Measurements from ENCODE around the gene CLIP4.

CLIP4 gene

GRCh38 chr2:29071032-29071975 lies 43.9 kb upstream of the CLIP4 start:
- Histone ChIP-seq H3K4me3 (ENCODE audit: low read depth, low read length) (no peak overlapping the region), H3K9me3 (ENCODE audit: severe bottlenecking) (peaks cover 32% of the 10 kb centered on the region), H3K27ac (no peak overlapping the region), H3K36me3 (no peaks in the 10 kb centered on the region), H3K27me3 (ENCODE audit: insufficient read depth, low read depth, severe bottlenecking) (no peaks in the 10 kb centered on the region)
- TF ChIP-seq, protein P1, sequence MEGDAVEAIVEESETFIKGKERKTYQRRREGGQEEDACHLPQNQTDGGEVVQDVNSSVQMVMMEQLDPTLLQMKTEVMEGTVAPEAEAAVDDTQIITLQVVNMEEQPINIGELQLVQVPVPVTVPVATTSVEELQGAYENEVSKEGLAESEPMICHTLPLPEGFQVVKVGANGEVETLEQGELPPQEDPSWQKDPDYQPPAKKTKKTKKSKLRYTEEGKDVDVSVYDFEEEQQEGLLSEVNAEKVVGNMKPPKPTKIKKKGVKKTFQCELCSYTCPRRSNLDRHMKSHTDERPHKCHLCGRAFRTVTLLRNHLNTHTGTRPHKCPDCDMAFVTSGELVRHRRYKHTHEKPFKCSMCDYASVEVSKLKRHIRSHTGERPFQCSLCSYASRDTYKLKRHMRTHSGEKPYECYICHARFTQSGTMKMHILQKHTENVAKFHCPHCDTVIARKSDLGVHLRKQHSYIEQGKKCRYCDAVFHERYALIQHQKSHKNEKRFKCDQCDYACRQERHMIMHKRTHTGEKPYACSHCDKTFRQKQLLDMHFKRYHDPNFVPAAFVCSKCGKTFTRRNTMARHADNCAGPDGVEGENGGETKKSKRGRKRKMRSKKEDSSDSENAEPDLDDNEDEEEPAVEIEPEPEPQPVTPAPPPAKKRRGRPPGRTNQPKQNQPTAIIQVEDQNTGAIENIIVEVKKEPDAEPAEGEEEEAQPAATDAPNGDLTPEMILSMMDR (IDR thresholded peaks at IDR 0.05; ENCODE audit: low read depth, low read length) = no peak
- DNase-seq = no peak

- H3K36me3 ChIP-seq = no peaks in the 10 kb centered on the region
- H3K4me3 ChIP-seq (ENCODE audit: low read depth, low read length) = no peak overlapping the region
- DNase-seq = no peak
- peaks cover 32% of the 10 kb centered on the region for H3K9me3 ChIP-seq (ENCODE audit: severe bottlenecking)
- TF ChIP-seq, protein P1 (IDR thresholded peaks at IDR 0.05; ENCODE audit: low read depth, low read length) = no peak
- no peaks in the 10 kb centered on the region for H3K27me3 ChIP-seq (ENCODE audit: insufficient read depth, low read depth, severe bottlenecking)
- no peak overlapping the region for H3K27ac ChIP-seq
Observed at GRCh38 chr2:29072251-29072650, 43.0 kb upstream of the CLIP4 start.

DNA sequence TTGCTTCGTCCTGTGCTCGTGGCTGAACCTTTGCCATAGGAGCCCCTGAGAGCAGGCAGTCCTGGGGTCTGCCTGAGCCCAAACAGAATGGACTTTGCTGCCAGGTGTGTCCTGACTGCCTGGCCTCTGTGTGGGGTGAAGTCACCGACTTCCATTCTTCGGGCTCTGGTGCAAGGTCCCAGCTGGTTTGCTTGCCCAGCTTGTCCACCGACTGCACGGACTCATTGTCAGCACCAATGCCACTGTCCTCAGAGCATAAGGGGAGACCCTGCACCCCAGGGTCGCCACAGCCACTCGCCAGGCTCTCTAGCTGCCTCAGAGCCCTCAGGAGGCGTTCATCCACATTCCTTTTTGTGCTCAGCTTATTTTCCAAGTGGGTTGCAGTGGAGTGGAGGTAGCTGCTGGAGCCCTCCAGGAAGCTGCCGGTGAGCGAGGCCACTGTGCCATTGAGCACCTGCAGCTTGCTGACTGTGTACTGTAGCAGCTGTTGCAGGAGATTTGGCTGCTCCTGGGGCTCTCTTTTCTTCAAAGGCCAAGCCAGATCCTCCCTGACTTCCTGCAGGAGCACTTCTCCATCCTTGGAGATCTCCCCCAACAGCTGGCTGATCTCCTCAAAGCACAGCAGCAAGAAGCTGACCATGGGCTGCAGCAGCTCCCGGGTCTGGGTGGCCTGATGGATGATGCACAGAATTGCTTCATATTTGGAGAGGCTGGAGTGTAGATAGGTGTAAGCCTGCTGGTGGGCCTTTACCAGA lies 42.1 kb upstream of the CLIP4 start:
- Histone ChIP-seq H3K4me3 (ENCODE audit: low read depth, low read length) (no peak overlapping the region), H3K9me3 (ENCODE audit: severe bottlenecking) (peaks cover 40% of the 10 kb centered on the region), H3K27ac (peak overlapping the region; percentile 5), H3K36me3 (no peaks in the 10 kb centered on the region), H3K27me3 (ENCODE audit: insufficient read depth, low read depth, severe bottlenecking) (no peaks in the 10 kb centered on the region)
- TF ChIP-seq, protein P1 (IDR thresholded peaks at IDR 0.05; ENCODE audit: low read depth, low read length) = no peak
- DNase-seq = no peak

DNA sequence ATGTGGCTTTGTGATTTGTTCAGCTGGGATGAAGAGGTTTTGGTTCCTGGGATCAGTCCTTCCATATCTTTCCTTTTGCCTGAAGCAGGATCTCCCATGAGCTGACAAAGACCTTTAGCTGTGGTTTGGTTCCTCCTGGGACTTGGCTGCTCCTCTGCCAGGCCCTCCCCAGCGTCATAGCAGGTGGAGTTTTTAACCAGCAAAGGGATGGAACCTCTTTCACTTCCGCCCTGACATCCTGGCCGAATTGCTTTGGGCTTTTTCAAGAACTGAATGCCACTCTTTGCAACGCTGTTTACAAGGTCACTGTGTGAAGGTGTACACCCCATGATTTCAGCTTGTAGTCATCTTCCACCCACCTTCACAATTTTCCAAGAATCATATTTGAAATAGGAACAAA lies 41.3 kb upstream of the CLIP4 start:
- H3K36me3 ChIP-seq = no peaks in the 10 kb centered on the region
- H3K27me3 ChIP-seq (ENCODE audit: insufficient read depth, low read depth, severe bottlenecking) = no peaks in the 10 kb centered on the region
- H3K27ac ChIP-seq = peak overlapping the region; percentile 68
- DNase-seq = no peak
- H3K4me3 ChIP-seq (ENCODE audit: low read depth, low read length) = peak overlapping the region; percentile 1; the same call in 1 of the 2 replicates
- TF ChIP-seq, protein P1 (IDR thresholded peaks at IDR 0.05; ENCODE audit: low read depth, low read length) = no peak
- H3K9me3 ChIP-seq (ENCODE audit: severe bottlenecking) = peaks cover 48% of the 10 kb centered on the region

DNA sequence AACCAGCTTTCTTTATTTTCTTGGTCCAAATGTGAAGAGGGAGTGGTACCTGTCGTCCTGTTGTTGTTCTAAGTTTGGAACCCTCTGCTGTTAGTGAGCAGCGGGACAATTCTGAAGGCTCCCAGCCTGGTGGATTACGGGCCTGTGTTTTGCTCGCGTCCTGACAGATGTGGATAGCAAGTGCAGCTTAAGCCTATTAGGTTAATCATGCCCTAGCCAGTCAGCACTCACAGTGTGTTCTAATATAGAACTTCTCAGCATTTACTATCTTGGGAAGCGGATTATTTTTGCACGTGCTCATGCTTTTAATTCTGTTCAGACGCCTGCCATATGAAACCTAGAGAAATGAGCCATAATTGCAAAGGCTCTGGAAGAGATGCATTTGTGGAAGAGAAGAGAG lies 40.8 kb upstream of the CLIP4 start, which contains the start of gene PCARE:
PCARE (minus strand) TSS at position 113 of the 400 bp plus-strand sequence. CDS start 262 bp downstream, outside the sequence.
- H3K36me3 ChIP-seq = no peaks in the 10 kb centered on the region
- TF ChIP-seq, protein P1 (IDR thresholded peaks at IDR 0.05; ENCODE audit: low read depth, low read length) = no peak
- DNase-seq = peak; percentile 91

More for the DNA sequence above, 40.8 kb upstream of the CLIP4 start, which contains the start of gene PCARE:
- no peaks in the 10 kb centered on the region for H3K27me3 ChIP-seq (ENCODE audit: insufficient read depth, low read depth, severe bottlenecking)
- peaks cover 52% of the 10 kb centered on the region for H3K9me3 ChIP-seq (ENCODE audit: severe bottlenecking)
- peak within 1 kb of the TSS; percentile 1; the same call in 1 of the 2 replicates for H3K4me3 ChIP-seq (ENCODE audit: low read depth, low read length)
- peak within 1 kb of the TSS; percentile 68 for H3K27ac ChIP-seq
